SK-N-SH (cell line): ENCODE data around the gene PSAP. TPM values are rescaled to one million over a fixed set of nuclear protein-coding genes. Genes with fewer than 3 reads are reported as not detected.

Source experiments
- CTCF ChIA-PET: fragments of 300-600, 350-600 bp; formaldehyde crosslinking; extraction: SDS; loops from one replicate; lab custom pipeline; 2021; lab: Yijun Ruan, JAX
- POLR2A ChIA-PET: fragments of 350-600 bp; sonication (Branson Sonifier 250); formaldehyde crosslinking; extraction: SDS; loops from one replicate; lab custom pipeline; 2020; ENCODE audit warnings: antibody characterized with exemption, inconsistent platforms; lab: Yijun Ruan, JAX
- DNase-seq: peaks from one replicate; pipeline ENCODE4 v3.0.0; 2012
- H2AFZ ChIP-seq: fragments of 200-600 bp; sonication (generic); 2 replicates; pipeline ENCODE4 v1.8.1; 2016; ENCODE audit warnings: antibody characterized with exemption, mild to moderate bottlenecking, low read depth
- H3F3A ChIP-seq: fragments of 200-600 bp; sonication (generic); replicated peaks from 2 replicates; pipeline ENCODE3; 2016; ENCODE audit warnings: antibody characterized with exemption, mild to moderate bottlenecking; ENCODE audit not compliant: insufficient read depth
- H3K27ac ChIP-seq, 2 experiments: fragments of 200-500 bp in 1 of 2; fragments of 200-600 bp in 1 of 2; sonication (Bioruptor generic) in 1 of 2; sonication (generic), shearing (Covaris generic) in 1 of 2; 2 replicates each; pipeline versions ENCODE4 v1.5.1 to v1.6.1; 2014 to 2016; ENCODE audit warnings: low read depth in 2 of 2, inconsistent platforms in 1 of 2, low read length in 1 of 2, mild to moderate bottlenecking in 1 of 2, mixed read lengths in 1 of 2
- H3K27me3 ChIP-seq: fragments of 200-600 bp; sonication (generic), shearing (Covaris generic); 2 replicates; pipeline ENCODE4 v1.6.1; 2016; ENCODE audit warnings: mixed run types; ENCODE audit not compliant: insufficient read depth
- H3K36me3 ChIP-seq, 2 experiments: fragments of 200-500 bp in 1 of 2; fragments of 200-600 bp in 1 of 2; sonication (Bioruptor generic) in 1 of 2; sonication (generic) in 1 of 2; replicated peaks in 1 of 2; 2 replicates each; pipeline versions ENCODE3 to v1.5.1; 2014 to 2016; ENCODE audit warnings: low read length in 1 of 2, mild to moderate bottlenecking in 1 of 2; ENCODE audit not compliant: insufficient read depth in 2 of 2, control insufficient read depth in 1 of 2
- H3K4me1 ChIP-seq, 2 experiments: fragments of 200-500 bp in 1 of 2; fragments of 200-600 bp in 1 of 2; sonication (Bioruptor generic) in 1 of 2; sonication (generic), shearing (Covaris generic) in 1 of 2; 2 replicates each; pipeline versions ENCODE4 v1.5.1 to v1.6.1; 2014 to 2016; ENCODE audit warnings: low read depth in 1 of 2, low read length in 1 of 2, mixed run types in 1 of 2; ENCODE audit not compliant: insufficient read depth in 2 of 2, control insufficient read depth in 1 of 2
- H3K4me2 ChIP-seq: fragments of 200-600 bp; sonication (generic), shearing (Covaris generic); 2 replicates; pipeline ENCODE4 v1.6.1; 2017; ENCODE audit warnings: mixed run types
- H3K4me3 ChIP-seq, 2 experiments: fragments of 200-500 bp in 1 of 2; fragments of 200-600 bp in 1 of 2; sonication (Bioruptor generic) in 1 of 2; sonication (generic), shearing (Covaris generic) in 1 of 2; 2 replicates each; pipeline versions ENCODE4 v1.5.1 to v1.8.1; 2014 to 2016; ENCODE audit warnings: low read depth in 2 of 2, inconsistent platforms in 1 of 2, low read length in 1 of 2, mild to moderate bottlenecking in 1 of 2, mixed read lengths in 1 of 2, moderate library complexity in 1 of 2
- H3K79me2 ChIP-seq: fragments of 200-600 bp; sonication (generic); 2 replicates; pipeline ENCODE4 v1.8.1; 2017; ENCODE audit warnings: mild to moderate bottlenecking; ENCODE audit not compliant: insufficient read depth
- H3K9ac ChIP-seq: fragments of 200-600 bp; sonication (generic); 2 replicates; pipeline ENCODE4 v1.6.1; 2017; ENCODE audit warnings: mixed run types
- H3K9me2 ChIP-seq: fragments of 200-600 bp; sonication (generic); 2 replicates; pipeline ENCODE4 v1.6.1; 2017; ENCODE audit warnings: mixed run types
- H3K9me3 ChIP-seq: fragments of 200-600 bp; sonication (generic); 2 replicates; pipeline ENCODE4 v1.6.1; 2017; ENCODE audit warnings: mixed run types, mild to moderate bottlenecking, moderate library complexity
- H4K20me1 ChIP-seq: fragments of 200-600 bp; sonication (generic); 2 replicates; pipeline ENCODE4 v1.6.1; 2017; ENCODE audit warnings: mild to moderate bottlenecking, mixed run types; ENCODE audit not compliant: insufficient read depth
- CHD2 ChIP-seq: fragments of 150-350 bp; IDR thresholded peaks from 2 replicates; pipeline ENCODE4 v1.6.1; 2018; ENCODE audit warnings: low read length; ENCODE audit not compliant: partially characterized antibody
- ELF1 ChIP-seq: IDR thresholded peaks from 2 replicates; pipeline ENCODE4 v1.4.0; 2012
- EP300 ChIP-seq, 2 experiments: IDR thresholded peaks; 2 replicates each; pipeline versions ENCODE4 v1.4.0 to v1.6.1; 2012; ENCODE audit warnings: borderline replicate concordance in 1 of 2, low read depth in 1 of 2, low read length in 1 of 2
- FOSL2 ChIP-seq: IDR thresholded peaks from 2 replicates; pipeline ENCODE4 v1.4.0; 2012; ENCODE audit warnings: low read depth, mild to moderate bottlenecking, moderate library complexity, borderline replicate concordance
- GABPA ChIP-seq: IDR thresholded peaks from 2 replicates; pipeline ENCODE4 v1.4.0; 2012; ENCODE audit warnings: low read depth, mild to moderate bottlenecking
- GATA2 ChIP-seq: sonication (generic); formaldehyde crosslinking; IDR thresholded peaks from 2 replicates; pipeline ENCODE4 v1.5.0; 2020; ENCODE audit warnings: mild to moderate bottlenecking, missing genetic modification reagents
- JUND ChIP-seq: IDR thresholded peaks from 2 replicates; pipeline ENCODE4 v1.4.0; 2012
- MEF2A ChIP-seq: IDR thresholded peaks from 2 replicates; pipeline ENCODE4 v1.4.0; 2012; ENCODE audit warnings: low read depth, borderline replicate concordance
- RAD21 ChIP-seq: IDR thresholded peaks from 2 replicates; pipeline ENCODE4 v1.6.1; 2012; ENCODE audit warnings: mild to moderate bottlenecking, low read length
- RCOR1 ChIP-seq: fragments of 150-350 bp; IDR thresholded peaks from 2 replicates; pipeline ENCODE4 v1.6.1; 2017; ENCODE audit warnings: antibody characterized with exemption, low read length
- RFX5 ChIP-seq: IDR thresholded peaks from 2 replicates; pipeline ENCODE4 v1.6.1; 2012; ENCODE audit warnings: mild to moderate bottlenecking, improper control_type of control experiment, low read length
- TAF1 ChIP-seq: IDR thresholded peaks from 2 replicates; pipeline ENCODE4 v1.6.1; 2012; ENCODE audit warnings: low read depth, mild to moderate bottlenecking, low read length, moderate library complexity, borderline replicate concordance
- TEAD4 ChIP-seq: IDR thresholded peaks from 2 replicates; pipeline ENCODE4 v1.4.0; 2012; ENCODE audit warnings: mild to moderate bottlenecking, borderline replicate concordance; ENCODE audit not compliant: insufficient read depth
- YY1 ChIP-seq: IDR thresholded peaks from 2 replicates; pipeline ENCODE4 v1.4.0; 2012; ENCODE audit warnings: low read depth, mild to moderate bottlenecking
- WGBS: methylation state at CpG from one replicate; pipeline ENCODE4 v1.1.6; 2017; ENCODE audit warnings: low lambda C conversion rate; 5-methylcytosine and 5-hydroxymethylcytosine counted together
- polyA plus RNA-seq, 3 experiments: library from polyadenylated mRNA; depleted of rRNA; stranded (reverse); fragments of >200 nt; gene quantifications; 2 replicates each; pipeline ENCODE4 v1.2.3, GENCODE V29; 2012
- TF ChIP-seq, protein P1 (sequence below): fragments of 200-600 bp; sonication (generic); IDR thresholded peaks from 2 replicates; pipeline ENCODE4 v1.6.1; 2017; ENCODE audit warnings: antibody characterized with exemption, mild to moderate bottlenecking, moderate library complexity
- TF ChIP-seq, protein P2 (sequence below): IDR thresholded peaks from 2 replicates; pipeline ENCODE4 v1.4.0; 2012; ENCODE audit warnings: low read depth, borderline replicate concordance
- TF ChIP-seq, protein P3 (sequence below): IDR thresholded peaks from 2 replicates; pipeline ENCODE4 v1.4.0; 2012; ENCODE audit warnings: low read depth

PSAP gene
- polyA plus RNA-seq, 1 of the 3 experiments (the other 2 are of a cell fraction), result 1,647 TPM

DNA sequence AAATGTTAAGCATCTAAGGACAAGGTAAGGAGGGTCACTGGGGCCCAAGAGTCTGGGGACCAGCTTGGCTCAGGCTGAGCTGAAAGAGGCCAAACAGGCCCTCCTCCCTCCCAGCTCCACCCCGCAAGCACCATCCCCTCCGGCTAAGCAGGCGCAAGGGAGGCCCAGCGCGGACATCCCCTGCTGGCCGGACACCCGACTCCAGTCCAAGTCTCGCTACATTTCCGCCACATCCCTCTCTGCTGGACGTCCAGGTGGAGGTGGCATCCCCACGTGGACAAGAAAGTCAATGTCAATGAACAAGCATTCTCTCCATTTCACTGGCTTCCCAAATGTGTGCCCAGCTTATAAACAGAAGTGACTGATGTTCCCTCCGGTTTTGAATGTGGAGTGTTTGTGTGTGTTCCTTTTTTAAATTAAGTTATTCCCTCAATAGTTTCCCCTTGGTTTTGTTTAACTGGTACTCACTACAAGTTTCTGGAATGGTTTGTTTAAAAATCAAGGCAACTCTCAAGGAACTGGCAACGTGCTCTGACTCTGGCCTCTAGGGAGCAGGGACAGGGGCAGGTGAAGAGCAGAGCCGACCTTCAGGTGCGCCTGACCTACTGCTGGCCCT is 35.4 kb downstream of the PSAP start:
- Histone ChIP-seq H3K36me3 (peaks cover 16 to 58% of the 10 kb centered on the region in 2 experiments), H3K9me3 (no peaks in the 10 kb centered on the region), H3K79me2 (no peaks in the 10 kb centered on the region), H2AFZ (no peak overlapping the region), H3F3A (no peaks in the 10 kb centered on the region), H3K9ac (no peak overlapping the region), H3K27me3 (no peaks in the 10 kb centered on the region), H3K27ac (no peak overlapping the region), H4K20me1 (0 out of 2 replicates have a peak, but pooled peaks cover 6% of the 10 kb centered on the region), H3K4me2 (no peak overlapping the region), H3K9me2 (no peaks in the 10 kb centered on the region)
- no peak for DNase-seq
- ChIA-PET POLR2A (interaction anchor here (1.5 kb wide), 1 partner anchor 20 kb away, joined by 3 read pairs; no protein-coding TSS in a partner anchor), CTCF (interaction anchor here (0.8 to 5.7 kb wide), 6 partner anchors 10 to 108 kb away, joined by 3 to 40 read pairs (median 4); no protein-coding TSS in a partner anchor)
- TF ChIP-seq FOSL2 (no peak), EP300 (IDR thresholded peaks at IDR 0.05; ENCODE audit: borderline replicate concordance in 1 of 2, low read depth in 1 of 2, low read length in 1 of 2) (no peak), TAF1 (no peak), TEAD4 (no peak), JUND (no peak), RCOR1 (no peak), RFX5 (no peak), GABPA (no peak), MEF2A (no peak), CHD2 (no peak), ELF1 (no peak), RAD21 (no peak), GATA2 (no peak), YY1 (no peak)
- TF ChIP-seq, protein P1, sequence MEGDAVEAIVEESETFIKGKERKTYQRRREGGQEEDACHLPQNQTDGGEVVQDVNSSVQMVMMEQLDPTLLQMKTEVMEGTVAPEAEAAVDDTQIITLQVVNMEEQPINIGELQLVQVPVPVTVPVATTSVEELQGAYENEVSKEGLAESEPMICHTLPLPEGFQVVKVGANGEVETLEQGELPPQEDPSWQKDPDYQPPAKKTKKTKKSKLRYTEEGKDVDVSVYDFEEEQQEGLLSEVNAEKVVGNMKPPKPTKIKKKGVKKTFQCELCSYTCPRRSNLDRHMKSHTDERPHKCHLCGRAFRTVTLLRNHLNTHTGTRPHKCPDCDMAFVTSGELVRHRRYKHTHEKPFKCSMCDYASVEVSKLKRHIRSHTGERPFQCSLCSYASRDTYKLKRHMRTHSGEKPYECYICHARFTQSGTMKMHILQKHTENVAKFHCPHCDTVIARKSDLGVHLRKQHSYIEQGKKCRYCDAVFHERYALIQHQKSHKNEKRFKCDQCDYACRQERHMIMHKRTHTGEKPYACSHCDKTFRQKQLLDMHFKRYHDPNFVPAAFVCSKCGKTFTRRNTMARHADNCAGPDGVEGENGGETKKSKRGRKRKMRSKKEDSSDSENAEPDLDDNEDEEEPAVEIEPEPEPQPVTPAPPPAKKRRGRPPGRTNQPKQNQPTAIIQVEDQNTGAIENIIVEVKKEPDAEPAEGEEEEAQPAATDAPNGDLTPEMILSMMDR, result no peak
- TF ChIP-seq, protein P2, sequence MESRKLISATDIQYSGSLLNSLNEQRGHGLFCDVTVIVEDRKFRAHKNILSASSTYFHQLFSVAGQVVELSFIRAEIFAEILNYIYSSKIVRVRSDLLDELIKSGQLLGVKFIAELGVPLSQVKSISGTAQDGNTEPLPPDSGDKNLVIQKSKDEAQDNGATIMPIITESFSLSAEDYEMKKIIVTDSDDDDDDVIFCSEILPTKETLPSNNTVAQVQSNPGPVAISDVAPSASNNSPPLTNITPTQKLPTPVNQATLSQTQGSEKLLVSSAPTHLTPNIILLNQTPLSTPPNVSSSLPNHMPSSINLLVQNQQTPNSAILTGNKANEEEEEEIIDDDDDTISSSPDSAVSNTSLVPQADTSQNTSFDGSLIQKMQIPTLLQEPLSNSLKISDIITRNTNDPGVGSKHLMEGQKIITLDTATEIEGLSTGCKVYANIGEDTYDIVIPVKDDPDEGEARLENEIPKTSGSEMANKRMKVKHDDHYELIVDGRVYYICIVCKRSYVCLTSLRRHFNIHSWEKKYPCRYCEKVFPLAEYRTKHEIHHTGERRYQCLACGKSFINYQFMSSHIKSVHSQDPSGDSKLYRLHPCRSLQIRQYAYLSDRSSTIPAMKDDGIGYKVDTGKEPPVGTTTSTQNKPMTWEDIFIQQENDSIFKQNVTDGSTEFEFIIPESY, result no peak
- TF ChIP-seq, protein P3, sequence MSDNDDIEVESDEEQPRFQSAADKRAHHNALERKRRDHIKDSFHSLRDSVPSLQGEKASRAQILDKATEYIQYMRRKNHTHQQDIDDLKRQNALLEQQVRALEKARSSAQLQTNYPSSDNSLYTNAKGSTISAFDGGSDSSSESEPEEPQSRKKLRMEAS, result no peak
- TF ChIP-seq, all 33 proteins: peak for 0
- Histone ChIP-seq H3K4me1 (no peaks in the 10 kb centered on the region; a peak in 1 of 4 replicates), H3K4me3 (no peak overlapping the region)
- WGBS, result 89% methylated on average over 15 of the region's 15 CpGs
